Neural cell (in vitro differentiated cells): ENCODE results near the gene MARCHF9. TPM values are rescaled to one million over a fixed set of nuclear protein-coding genes. Genes with fewer than 3 reads are reported as not detected.

Experiments used
- H2AFZ ChIP-seq: fragments of 200-600, 300-800 bp; sonication (generic), shearing (Covaris generic); 2 replicates; pipeline ENCODE4 v1.6.0; 2014; ENCODE audit warnings: low read depth, mild to moderate bottlenecking, antibody characterized with exemption, low read length, moderate library complexity
- H3F3A ChIP-seq: fragments of 200-600 bp; shearing (Covaris generic); 2 replicates; pipeline ENCODE4 v1.6.1; 2016; ENCODE audit warnings: mild to moderate bottlenecking, moderate library complexity, mixed read lengths, antibody characterized with exemption, low read length; ENCODE audit not compliant: insufficient read depth, poor library complexity, severe bottlenecking
- H3K27ac ChIP-seq: fragments of 200-600, 300-800 bp; sonication (generic), shearing (Covaris generic); 2 replicates; pipeline ENCODE4 v1.5.1; 2014; ENCODE audit warnings: mild to moderate bottlenecking, low read length, moderate library complexity
- H3K27me3 ChIP-seq: fragments of 300-800, 200-600 bp; sonication (generic), shearing (Covaris generic); 2 replicates; pipeline ENCODE4 v1.6.0; 2014; ENCODE audit warnings: mild to moderate bottlenecking, low read depth, low read length, moderate library complexity; ENCODE audit not compliant: insufficient read depth
- H3K36me3 ChIP-seq: fragments of 300-800, 200-600 bp; sonication (generic), shearing (Covaris generic); 2 replicates; pipeline ENCODE4 v1.5.1; 2014; ENCODE audit warnings: mild to moderate bottlenecking, antibody characterized with exemption, low read length, moderate library complexity; ENCODE audit not compliant: insufficient read depth
- H3K4me2 ChIP-seq: fragments of 300-800, 200-600 bp; sonication (generic), shearing (Covaris generic); 2 replicates; pipeline ENCODE4 v1.6.0; 2014; ENCODE audit warnings: mild to moderate bottlenecking, low read length
- H3K4me3 ChIP-seq: fragments of 300-800, 200-600 bp; sonication (generic), shearing (Covaris generic); 2 replicates; pipeline ENCODE4 v1.5.1; 2014; ENCODE audit warnings: mild to moderate bottlenecking, low read length, moderate library complexity
- H3K79me2 ChIP-seq: fragments of 200-600 bp; shearing (Covaris generic); replicated peaks from 2 replicates; pipeline ENCODE4 v1.6.0; 2014; ENCODE audit warnings: mild to moderate bottlenecking, low read length, moderate library complexity; ENCODE audit not compliant: insufficient read depth
- H3K9ac ChIP-seq: fragments of 300-800, 200-600 bp; sonication (generic), shearing (Covaris generic); 2 replicates; pipeline ENCODE4 v1.6.1; 2016; ENCODE audit warnings: mild to moderate bottlenecking, low read length, mixed read lengths
- H3K9me2 ChIP-seq: fragments of 200-600 bp; shearing (Covaris generic); 2 replicates; pipeline ENCODE4 v1.6.1; 2016; ENCODE audit warnings: mild to moderate bottlenecking, low read length, mixed read lengths; ENCODE audit not compliant: insufficient read depth
- H3K9me3 ChIP-seq: fragments of 200-600, 300-800 bp; sonication (generic), shearing (Covaris generic); 2 replicates; pipeline ENCODE4 v1.6.1; 2016; ENCODE audit warnings: mild to moderate bottlenecking, mixed run types, low read length, moderate library complexity, mixed read lengths
- H4K20me1 ChIP-seq: fragments of 200-600 bp; shearing (Covaris generic); 2 replicates; pipeline ENCODE4 v1.6.1; 2016; ENCODE audit warnings: mild to moderate bottlenecking, mixed run types; ENCODE audit not compliant: insufficient read depth
- CTCF ChIP-seq: fragments of 450-650 bp; IDR thresholded peaks from 2 replicates; pipeline ENCODE4 v1.5.1; 2014; ENCODE audit warnings: antibody characterized with exemption, mild to moderate bottlenecking, moderate library complexity; ENCODE audit not compliant: poor library complexity, severe bottlenecking
- EP300 ChIP-seq: fragments of 450-650 bp; conservative IDR thresholded peaks from 2 replicates; pipeline ENCODE4 v1.6.1; 2014; ENCODE audit warnings: antibody characterized with exemption, mild to moderate bottlenecking, moderate library complexity; ENCODE audit not compliant: poor library complexity, severe bottlenecking
- EZH2 ChIP-seq: fragments of 200-600, 300-800 bp; shearing (Covaris generic), sonication (generic); IDR thresholded peaks from 2 replicates; pipeline ENCODE4 v1.6.1; 2014; ENCODE audit warnings: antibody characterized with exemption, low read length, borderline replicate concordance, mild to moderate bottlenecking; ENCODE audit not compliant: insufficient read depth, poor library complexity, severe bottlenecking
- MXI1 ChIP-seq: fragments of 450-650 bp; conservative IDR thresholded peaks from 2 replicates; pipeline ENCODE4 v1.6.1; 2014; ENCODE audit warnings: antibody characterized with exemption, mild to moderate bottlenecking; ENCODE audit not compliant: poor library complexity, severe bottlenecking
- POLR2AphosphoS5 ChIP-seq: IDR thresholded peaks from 2 replicates; pipeline ENCODE4 v1.6.1; 2012
- RAD21 ChIP-seq: fragments of 450-650 bp; conservative IDR thresholded peaks from 2 replicates; pipeline ENCODE4 v1.6.1; 2014; ENCODE audit warnings: antibody characterized with exemption, mild to moderate bottlenecking, moderate library complexity
- REST ChIP-seq: IDR thresholded peaks from 2 replicates; pipeline ENCODE4 v1.6.1; 2012; ENCODE audit warnings: borderline replicate concordance
- SMC3 ChIP-seq: fragments of 450-650 bp; conservative IDR thresholded peaks from 2 replicates; pipeline ENCODE4 v1.6.1; 2014; ENCODE audit warnings: antibody characterized with exemption, mild to moderate bottlenecking, moderate library complexity; ENCODE audit not compliant: poor library complexity
- TAF1 ChIP-seq: IDR thresholded peaks from 2 replicates; pipeline ENCODE4 v1.6.1; 2012; ENCODE audit warnings: low read depth
- polyA plus RNA-seq: library from polyadenylated mRNA; depleted of rRNA; stranded (reverse); fragments of >200 nt; gene quantifications from 2 replicates; pipeline ENCODE4 v1.2.3, GENCODE V29; 2014

Gene MARCHF9
- polyA plus RNA-seq, 1 donor from 2014 or later: 34.5 TPM

- TF ChIP-seq RAD21 (no peak), EP300 (no peak), POLR2AphosphoS5 (no peak), SMC3 (no peak), CTCF (no peak), EZH2 (no peak), REST (no peak), MXI1 (no peak), TAF1 (no peak)
- H2AFZ ChIP-seq: no peak overlapping the region
- no peaks in the 10 kb centered on the region for H3K36me3 ChIP-seq
Measured at GRCh38 chr12:57797933-57798332, 43.0 kb downstream of the MARCHF9 start.

GRCh38 chr12:57800965-57801364, 46.1 kb downstream of the MARCHF9 start:
- no peak for TF ChIP-seq TAF1
- no peak for TF ChIP-seq EP300
- no peak for TF ChIP-seq MXI1
- TF ChIP-seq RAD21: no peak
- TF ChIP-seq SMC3: no peak
- no peak for TF ChIP-seq EZH2
- no peak for TF ChIP-seq POLR2AphosphoS5
- no peak for TF ChIP-seq CTCF
- no peak for TF ChIP-seq REST
- H3K9me3 ChIP-seq: no peaks in the 10 kb centered on the region
- no peak overlapping the region for H3K4me2 ChIP-seq
- H3K9me2 ChIP-seq: no peaks in the 10 kb centered on the region
- H3K9ac ChIP-seq: no peak overlapping the region
- no peaks in the 10 kb centered on the region for H3K27me3 ChIP-seq
- no peaks in the 10 kb centered on the region for H3K79me2 ChIP-seq
- no peaks in the 10 kb centered on the region for H4K20me1 ChIP-seq
- H2AFZ ChIP-seq: no peak overlapping the region
- no peak overlapping the region for H3K4me3 ChIP-seq
- H3F3A ChIP-seq: no peaks in the 10 kb centered on the region
- no peak overlapping the region for H3K27ac ChIP-seq
- H3K36me3 ChIP-seq: no peaks in the 10 kb centered on the region

More at GRCh38 chr12:57797933-57798332, 43.0 kb downstream of the MARCHF9 start:
- Histone ChIP-seq H3K4me2 (no peak overlapping the region), H3K27me3 (no peaks in the 10 kb centered on the region), H3K9ac (no peak overlapping the region), H3K4me3 (no peak overlapping the region), H3K79me2 (no peaks in the 10 kb centered on the region), H4K20me1 (no peaks in the 10 kb centered on the region), H3K9me2 (no peaks in the 10 kb centered on the region), H3K9me3 (no peaks in the 10 kb centered on the region), H3F3A (no peaks in the 10 kb centered on the region), H3K27ac (no peak overlapping the region)
